ENCODE data around the gene MOSPD2. TPM values are rescaled to one million over a fixed set of nuclear protein-coding genes. Genes with fewer than 3 reads are reported as not detected.

The MOSPD2 gene
- total and polyA plus RNA-seq, 3 donors from 2014 or later = 6.0 to 14.9 (median 13.1) TPM

- H3K4me3 ChIP-seq = no peak overlapping the region
- H3K27me3 ChIP-seq = no peaks in the 10 kb centered on the region
- WGBS, 2 donors = 70 to 75% methylated on average over 1 of the region's 1 CpG
- no peaks in the 10 kb centered on the region for H3K9me3 ChIP-seq
- no peaks in the 10 kb centered on the region for H3K4me1 ChIP-seq
- intact Hi-C loops (cut with DNase I; ENCODE audit: low total_unique reads) = no loop called here
- DNase-seq = no peak
- no peak overlapping the region for H3K27ac ChIP-seq
- no peak for TF ChIP-seq POLR2A (IDR thresholded peaks at IDR 0.05)
- TF ChIP-seq CTCF (IDR thresholded peaks at IDR 0.05) = no peak
- no peaks in the 10 kb centered on the region for H3K36me3 ChIP-seq (ENCODE audit: low read depth, missing control alignments)
These were observed 90.4 kb downstream of the MOSPD2 start for GRCh38 chrX:14963447-14964236.

GRCh38 chrX:14964500-14964899, 91.3 kb downstream of the MOSPD2 start:
- intact Hi-C loops (cut with DNase I; ENCODE audit: low total_unique reads) = no loop called here
- H3K36me3 ChIP-seq (ENCODE audit: low read depth, missing control alignments) = no peaks in the 10 kb centered on the region
- H3K9me3 ChIP-seq = no peaks in the 10 kb centered on the region
- 66 to 90% methylated on average over 2 of the region's 2 CpGs for WGBS, 2 donors
- no peaks in the 10 kb centered on the region for H3K4me1 ChIP-seq
- no peaks in the 10 kb centered on the region for H3K27me3 ChIP-seq
- no peak for TF ChIP-seq POLR2A (IDR thresholded peaks at IDR 0.05)
- no peak for TF ChIP-seq CTCF (IDR thresholded peaks at IDR 0.05)
- no peak overlapping the region for H3K27ac ChIP-seq
- H3K4me3 ChIP-seq = no peak overlapping the region
- DNase-seq = no peak

Other genes with a start within 250 kb of the MOSPD2 start
- 1 to 10 TPM; 2.0 to 5.4 TPM for gene FANCB, start 352 bp upstream of the MOSPD2 start, total RNA-seq
- 0.66 TPM for gene FANCB, start 352 bp upstream of the MOSPD2 start, polyA plus RNA-seq (ENCODE audit: insufficient read depth, low read depth, low replicate concordance)